Heart left ventricle (tissue), 13 donors: ENCODE results near the gene PCSK6.

Experiments
- CTCF ChIP-seq, 12 donors: fragments of 200-600 bp; sonication (generic) in 4 of 12; IDR thresholded peaks; one replicate each; pipeline versions ENCODE4 v1.5.0 to v1.8.0; 2018 to 2022; ENCODE audit warnings: antibody characterized with exemption in 12 of 12, mild to moderate bottlenecking in 5 of 12
- POLR2A ChIP-seq, 2 donors: fragments of 450-650 bp; IDR thresholded peaks; one replicate each; pipeline ENCODE4 v1.6.1; 2017; ENCODE audit warnings: antibody characterized with exemption in 2 of 2, mild to moderate bottlenecking in 2 of 2, moderate library complexity in 2 of 2
- donor health status: ischemic (EF 13 %, LVEDD 7.1; RV severe dilation, severe dysfunction).
- donor health status: DM: no; HTN: yes; CAD: no.
- donor health status: DM: no; HTN: no; CAD: no.
- donor health status: ischemic (EF 25% LVEDD 6.9; RV normal size, moderate dysfunction).
- donor health status: ischemic (EF 25% LVEDD 5.7; RV mildly dilated, moderate dysfunction).
- donor health status: ischemic (EF 35%, LVEDD 5.7; RV mildly dilated, moderate dysfunction).
- donor health status: nonischemic (EF 11% LVEDD 7.7; RV severe dilation, severe dysfunction).
- donor health status: DM: yes; HTN: yes; CAD: no.
- donor health status: PGD.
- donor health status: ischemic (EF 29% LVEDD 5.4; RV normal size, mild dysfunction).
- donor health status: nonischemic (EF 23%, LVEDD 6.1; RV moderate dilation, normal function).

- TF ChIP-seq POLR2A (IDR thresholded peaks at IDR 0.05) (no peak), CTCF (IDR thresholded peaks at IDR 0.05) (no peak)
Measured at GRCh38 chr15:101514318-101514717, 24.8 kb upstream of the PCSK6 start.
